Measurements from ENCODE around the gene FCRL1. TPM values are rescaled to one million over a fixed set of nuclear protein-coding genes. Genes with fewer than 3 reads are reported as not detected.
A peak's percentile ranks its signal among the peaks of the same experiment; 100 is the strongest.

The FCRL1 gene, protein sequence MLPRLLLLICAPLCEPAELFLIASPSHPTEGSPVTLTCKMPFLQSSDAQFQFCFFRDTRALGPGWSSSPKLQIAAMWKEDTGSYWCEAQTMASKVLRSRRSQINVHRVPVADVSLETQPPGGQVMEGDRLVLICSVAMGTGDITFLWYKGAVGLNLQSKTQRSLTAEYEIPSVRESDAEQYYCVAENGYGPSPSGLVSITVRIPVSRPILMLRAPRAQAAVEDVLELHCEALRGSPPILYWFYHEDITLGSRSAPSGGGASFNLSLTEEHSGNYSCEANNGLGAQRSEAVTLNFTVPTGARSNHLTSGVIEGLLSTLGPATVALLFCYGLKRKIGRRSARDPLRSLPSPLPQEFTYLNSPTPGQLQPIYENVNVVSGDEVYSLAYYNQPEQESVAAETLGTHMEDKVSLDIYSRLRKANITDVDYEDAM
- not detected in 2 replicates for total RNA-seq
- polyA plus RNA-seq (2012) = not detected

DNA sequence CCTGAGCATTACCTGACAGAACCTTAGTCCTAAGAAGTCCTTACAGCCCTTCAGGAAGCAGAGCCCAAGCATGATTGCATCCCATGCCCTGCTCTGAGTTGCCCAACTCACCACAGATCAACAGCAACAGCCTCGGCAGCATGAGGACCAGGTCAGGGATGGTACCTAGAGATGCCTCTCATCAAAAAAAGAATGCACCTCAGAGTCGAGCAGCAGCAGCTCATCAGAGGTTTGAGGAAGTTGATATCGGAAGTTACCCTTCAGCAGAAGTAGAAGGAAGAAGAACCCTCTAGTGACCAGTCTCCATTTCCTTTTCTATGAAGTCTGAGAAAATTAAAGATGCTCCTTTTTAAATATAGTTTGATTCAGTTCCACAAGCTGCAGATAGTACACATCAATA lies at the start of gene FCRL1:
TSS of gene FCRL1 (minus strand) at position 225 of the 400 bp plus-strand sequence. CDS start at position 142, 83 bp downstream.
- no peak for DNase-seq (ENCODE audit: low read depth)

DNA sequence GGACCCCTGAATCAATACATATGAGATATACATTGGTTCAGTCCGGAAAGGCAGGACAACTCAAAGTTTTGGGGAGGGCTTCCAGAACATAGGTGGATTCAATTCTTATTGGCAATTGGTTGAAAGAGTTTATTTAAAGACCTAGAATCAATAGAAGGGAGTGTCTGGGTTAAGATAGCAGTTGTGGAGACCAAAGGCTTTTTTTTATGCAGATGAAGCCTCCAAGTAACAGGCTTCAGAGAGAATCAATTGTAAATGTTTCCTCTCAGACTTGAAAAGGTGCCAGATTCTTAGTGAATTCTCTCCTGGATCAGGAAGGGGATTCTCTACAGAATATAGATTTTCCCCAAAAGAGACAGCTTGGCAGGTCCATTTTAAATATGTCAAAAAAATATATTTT lies 48.7 kb upstream of the FCRL1 start:
- no peak for DNase-seq (ENCODE audit: low read depth)

DNA sequence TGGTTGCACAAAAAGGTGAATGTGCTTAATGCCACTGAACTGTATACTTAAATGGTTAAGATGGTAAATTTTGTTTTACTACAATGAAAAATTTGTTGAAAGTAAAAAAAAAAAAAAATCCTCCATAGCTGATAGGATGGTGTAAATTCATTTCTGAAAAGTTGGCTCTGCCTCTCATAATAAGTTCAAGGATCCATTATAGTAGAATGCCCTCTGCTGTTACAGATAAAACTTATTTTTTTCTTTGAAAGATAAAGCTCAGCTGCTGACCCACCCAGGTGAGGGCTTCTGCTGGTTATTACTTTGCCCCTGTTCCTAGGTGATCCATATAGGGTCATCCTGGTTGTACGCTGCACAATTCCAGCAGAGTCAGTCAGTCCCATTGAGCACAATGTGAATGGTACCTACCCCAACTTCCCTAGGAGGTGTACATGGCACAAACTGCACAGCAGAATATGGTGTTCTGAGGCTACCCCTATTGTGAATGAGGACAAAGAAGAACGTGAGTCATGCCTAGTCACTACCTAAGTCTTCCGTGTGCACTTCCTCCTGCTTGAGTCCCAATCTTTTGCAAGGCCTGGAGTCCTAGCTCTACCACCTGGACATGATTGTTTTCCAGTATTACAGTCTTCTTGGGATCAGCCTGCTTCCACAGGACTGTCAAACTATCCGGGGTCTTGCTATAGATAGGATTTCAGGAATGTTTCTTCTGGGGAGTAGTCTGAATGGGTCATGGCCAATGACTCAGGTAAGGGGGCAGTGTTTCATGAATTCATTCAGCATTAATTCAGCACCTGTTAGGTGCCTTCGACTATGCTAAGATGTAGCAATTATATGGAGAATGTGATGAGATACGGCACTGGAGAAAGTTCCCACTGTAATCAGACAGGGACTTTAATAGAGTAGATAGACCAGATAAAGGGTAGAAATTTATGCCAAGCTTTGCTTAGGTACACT lies 42.5 kb upstream of the FCRL1 start:
- DNase-seq (ENCODE audit: low read depth) = no peak

- no peak for DNase-seq (ENCODE audit: low read depth)
Measured at GRCh38 chr1:157856538-157856937, 36.6 kb upstream of the FCRL1 start.

- DNase-seq (ENCODE audit: low read depth) = no peak
Measured at GRCh38 chr1:157852476-157852875, 32.6 kb upstream of the FCRL1 start.

- no peak for DNase-seq (ENCODE audit: low read depth)
Measured at GRCh38 chr1:157849229-157849875, 29.4 kb upstream of the FCRL1 start.

- DNase-seq (ENCODE audit: low read depth) = no peak
Measured at GRCh38 chr1:157844089-157844830, 24.3 kb upstream of the FCRL1 start.

GRCh38 chr1:157842939-157843338 lies 23.0 kb upstream of the FCRL1 start:
- no peak for DNase-seq (ENCODE audit: low read depth)

DNA sequence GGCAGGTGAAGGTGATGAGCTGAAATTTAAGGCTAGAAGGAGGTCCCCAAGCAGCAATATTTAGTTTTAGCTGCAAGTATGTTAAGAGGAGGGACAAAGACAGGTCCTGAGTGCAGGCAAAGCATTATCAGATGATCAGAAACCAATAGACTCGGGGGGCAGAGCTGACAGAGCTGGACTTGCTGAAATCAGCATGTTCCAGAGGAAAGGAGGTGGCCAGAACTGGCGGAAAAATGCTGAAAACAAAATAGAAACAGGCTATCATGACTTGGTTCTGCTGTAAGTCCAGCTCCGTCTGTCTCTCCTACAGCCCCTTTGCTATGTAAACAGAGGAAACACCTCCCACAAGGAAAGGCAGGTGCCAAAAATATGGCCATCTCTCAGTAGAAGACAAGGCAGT lies 21.8 kb upstream of the FCRL1 start, which contains the start of gene CD5L:
TSS of gene CD5L (minus strand) at position 101 of the 400 bp plus-strand sequence. CDS start 107 bp downstream, outside the sequence.
- no peak for DNase-seq (ENCODE audit: low read depth)

DNA sequence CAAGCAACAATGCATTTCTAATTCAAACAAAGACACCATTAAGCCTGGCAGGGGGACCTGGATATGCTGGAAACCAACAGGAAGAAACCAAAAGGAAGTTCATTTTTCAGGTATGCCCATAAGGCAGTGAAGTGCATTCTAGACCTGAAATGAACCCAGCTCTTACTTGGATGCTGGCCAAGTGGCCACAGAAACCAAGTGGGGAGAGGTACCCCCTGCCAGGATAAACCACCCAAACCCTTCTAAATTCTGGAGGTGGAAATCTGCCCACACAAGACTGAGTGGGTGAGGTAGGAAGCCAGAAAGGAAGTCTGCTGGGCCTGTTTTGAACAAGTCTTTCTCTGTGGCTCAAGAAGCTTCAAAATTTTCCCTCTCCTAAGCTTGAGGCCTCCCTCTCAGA lies 19.0 kb upstream of the FCRL1 start:
- no peak for DNase-seq (ENCODE audit: low read depth)

DNA sequence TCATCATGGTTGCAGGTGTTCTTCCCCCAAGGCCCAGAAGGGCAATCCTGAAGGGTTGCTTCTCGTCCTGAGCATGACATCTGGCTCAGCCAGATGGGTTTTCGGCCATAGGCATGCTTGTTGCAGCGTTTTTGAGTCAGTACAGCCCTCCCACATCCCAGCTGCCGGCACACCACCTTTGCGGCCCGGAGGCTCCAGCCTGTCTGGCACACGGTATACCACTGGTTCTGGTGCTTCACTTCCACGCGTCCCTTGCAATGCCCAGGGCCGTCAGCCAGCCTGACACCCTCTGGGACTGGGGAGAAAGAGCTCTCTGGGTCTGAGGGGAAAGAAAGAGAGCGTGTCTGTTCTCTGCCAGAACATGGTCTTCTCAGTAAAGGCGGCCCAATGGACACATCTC lies 14.5 kb upstream of the FCRL1 start:
- no peak for DNase-seq (ENCODE audit: low read depth)

DNA sequence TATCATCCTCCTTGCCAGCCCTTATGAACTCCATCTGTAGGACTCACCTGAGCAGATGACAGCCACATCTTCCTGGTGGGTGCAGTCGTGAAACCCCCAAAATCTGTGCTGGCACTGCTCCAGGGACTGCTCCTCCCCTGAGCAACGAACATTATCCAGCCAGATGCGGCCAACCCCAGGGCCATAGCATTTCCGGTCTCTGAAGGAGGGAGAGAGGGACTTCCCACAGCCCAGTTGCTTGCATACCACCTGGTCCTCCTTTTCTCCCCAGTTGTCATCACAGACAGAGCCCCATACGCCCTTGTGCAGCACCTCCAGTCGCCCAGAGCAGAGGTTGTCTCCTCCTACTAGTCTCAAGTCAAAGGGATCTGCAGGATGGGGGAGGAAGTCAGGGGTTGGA lies 13.2 kb upstream of the FCRL1 start:
- no peak for DNase-seq (ENCODE audit: low read depth)

DNA sequence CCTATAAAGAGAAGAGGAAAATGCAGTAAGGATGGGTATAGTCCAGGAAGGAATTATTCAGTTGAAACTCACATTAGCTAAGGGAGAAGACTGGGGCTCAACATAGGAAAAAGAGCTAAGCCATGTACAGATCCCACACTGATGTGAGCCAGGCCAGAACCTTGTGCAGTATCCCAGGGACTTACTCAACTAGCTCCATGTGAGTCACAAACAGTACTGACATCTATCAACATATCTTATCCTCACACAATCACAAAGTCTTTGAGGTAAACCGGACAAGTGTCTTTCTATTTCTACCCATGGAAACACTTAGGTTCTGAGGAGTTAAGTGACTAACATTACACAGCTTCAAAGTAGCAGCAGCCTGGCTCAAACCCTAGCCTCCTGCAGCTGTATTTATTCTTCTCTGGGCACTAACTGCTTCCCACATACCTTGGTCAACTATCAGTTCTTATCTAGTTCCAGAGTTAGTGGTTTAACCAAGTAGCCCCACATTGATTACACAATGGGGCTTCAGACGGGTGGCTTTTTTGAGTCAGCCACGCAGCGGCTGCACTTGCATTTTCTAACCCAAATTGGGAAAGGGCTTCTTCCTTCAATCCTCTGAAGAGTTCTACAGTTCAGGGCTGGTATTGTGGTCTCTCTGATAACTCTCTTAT lies 12.2 kb upstream of the FCRL1 start:
- DNase-seq (ENCODE audit: low read depth) = no peak

- no peak for DNase-seq (ENCODE audit: low read depth)
Measured at GRCh38 chr1:157830887-157831286, 11.0 kb upstream of the FCRL1 start.

DNA sequence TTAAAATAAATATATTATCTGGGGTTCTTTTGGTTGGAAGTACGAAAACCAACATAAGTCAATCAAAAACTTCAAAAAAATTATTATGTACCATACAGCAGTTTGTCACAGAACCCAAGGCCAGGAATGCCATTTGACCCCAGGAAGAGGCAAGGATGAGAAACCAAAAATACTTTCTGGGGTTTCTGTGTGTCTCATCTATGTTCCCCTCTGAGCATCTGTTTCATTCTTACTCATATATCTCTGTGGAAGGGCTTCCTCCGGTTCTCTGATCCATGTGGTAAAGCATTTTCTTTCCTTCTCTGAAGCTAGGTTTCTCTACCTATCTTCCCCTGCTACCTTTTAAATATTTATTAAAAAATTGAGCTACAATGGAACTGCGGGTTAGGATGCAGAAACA lies 9.8 kb upstream of the FCRL1 start:
- no peak for DNase-seq (ENCODE audit: low read depth)

DNA sequence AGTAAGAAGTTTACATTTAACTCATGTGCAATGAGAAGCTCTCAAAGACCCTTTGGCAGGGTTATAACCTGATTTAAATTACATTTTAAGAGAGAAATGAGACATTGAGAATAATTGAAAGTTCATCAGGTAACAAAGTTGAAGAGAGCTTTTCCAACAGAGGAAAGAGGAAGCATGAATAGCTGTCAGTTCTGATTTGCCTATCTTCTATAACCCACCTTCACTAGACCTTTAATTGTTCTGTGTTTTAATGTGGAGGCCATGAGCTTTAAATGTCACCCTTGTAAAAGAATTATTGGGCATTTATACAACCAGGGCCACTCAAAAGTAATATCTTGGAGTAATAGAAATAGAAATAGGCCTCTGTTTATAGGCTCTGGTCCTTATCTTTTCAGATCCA lies 9.3 kb upstream of the FCRL1 start:
- DNase-seq (ENCODE audit: low read depth) = no peak

DNA sequence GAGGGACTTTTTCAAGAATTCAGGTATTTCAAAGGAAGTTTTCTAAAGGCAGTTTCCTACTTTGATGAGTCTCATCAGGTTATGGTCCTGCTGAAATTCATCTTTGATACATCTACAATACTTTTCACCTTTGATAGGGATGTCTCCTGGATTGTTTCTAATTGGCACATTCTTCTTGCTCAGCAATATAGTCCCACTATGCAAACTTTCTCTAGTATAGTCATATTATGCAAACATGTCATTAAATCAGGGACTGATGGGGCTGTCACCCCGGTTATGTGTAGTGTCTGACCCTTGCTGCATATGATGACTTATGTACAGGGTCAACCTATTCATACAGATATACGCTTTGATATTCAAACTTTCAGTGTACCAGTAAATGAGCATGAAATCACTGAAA lies 379 bp upstream of the FCRL1 start:
- DNase-seq (ENCODE audit: low read depth) = no peak

DNA sequence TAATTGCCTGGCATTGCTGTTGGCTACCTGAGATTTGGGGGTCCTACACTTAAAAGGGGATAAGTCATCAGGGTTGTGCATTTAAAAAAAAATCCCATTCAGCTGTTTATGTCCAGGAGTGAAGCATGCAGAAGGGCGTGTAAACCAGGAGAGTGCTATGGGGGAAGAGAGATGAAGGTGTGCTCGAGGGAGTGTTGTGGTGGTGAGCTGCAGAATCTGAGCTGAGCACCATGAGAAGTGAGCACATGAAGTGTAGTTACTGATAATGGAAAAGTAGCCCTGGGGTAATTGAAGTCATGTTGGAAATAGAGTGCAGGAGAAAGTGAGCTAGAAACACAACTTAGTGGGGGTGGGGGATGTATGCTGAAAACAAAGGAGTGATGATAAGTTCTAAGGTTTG lies 705 bp downstream of the FCRL1 start:
- no peak for DNase-seq (ENCODE audit: low read depth)

DNA sequence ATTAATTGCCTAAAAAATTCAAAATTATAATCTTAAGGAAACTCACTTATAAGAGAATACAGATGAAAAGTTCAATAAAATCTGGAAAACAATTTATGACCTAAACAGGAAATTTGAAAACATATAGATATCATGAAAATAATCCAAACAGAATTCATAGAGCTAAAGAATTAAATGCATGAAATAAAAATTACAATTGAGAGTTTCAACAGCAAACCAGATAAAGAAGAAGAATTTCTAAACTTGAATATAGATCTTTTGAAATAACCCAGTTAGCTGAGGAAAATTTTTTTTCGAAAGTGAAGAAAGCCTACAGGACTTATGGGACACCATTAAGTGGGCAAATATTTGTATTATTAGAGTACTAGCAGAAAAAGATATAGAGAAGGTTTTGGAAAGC lies 6.7 kb downstream of the FCRL1 start:
- no peak for DNase-seq (ENCODE audit: low read depth)

- peak; percentile 0 for DNase-seq (ENCODE audit: low read depth)
Measured at GRCh38 chr1:157806431-157807149, 13.3 kb downstream of the FCRL1 start.
